ENCODE results near the gene UNCX.

UNCX gene

DNA sequence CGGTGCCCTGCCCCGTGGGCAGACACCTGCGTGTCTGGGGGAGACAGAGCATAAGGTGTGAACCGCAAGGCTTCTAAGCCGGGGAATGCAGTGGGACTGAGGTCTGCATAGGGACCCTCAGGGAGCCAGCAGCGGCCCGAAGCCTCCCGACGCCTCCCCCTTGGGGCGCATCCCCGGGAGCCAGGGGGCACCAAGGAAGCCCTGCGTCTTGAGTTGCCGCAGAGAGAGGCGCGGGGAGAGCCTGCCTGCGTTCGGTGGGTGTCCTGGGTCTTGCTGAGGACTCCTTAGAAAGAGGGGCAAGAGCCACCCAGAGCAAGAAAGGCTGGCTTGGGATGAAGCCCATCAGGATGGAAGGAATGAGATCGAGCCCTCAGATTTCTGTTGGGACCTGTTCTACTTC lies 18.2 kb upstream of the UNCX start:
- no peak for DNase-seq

DNA sequence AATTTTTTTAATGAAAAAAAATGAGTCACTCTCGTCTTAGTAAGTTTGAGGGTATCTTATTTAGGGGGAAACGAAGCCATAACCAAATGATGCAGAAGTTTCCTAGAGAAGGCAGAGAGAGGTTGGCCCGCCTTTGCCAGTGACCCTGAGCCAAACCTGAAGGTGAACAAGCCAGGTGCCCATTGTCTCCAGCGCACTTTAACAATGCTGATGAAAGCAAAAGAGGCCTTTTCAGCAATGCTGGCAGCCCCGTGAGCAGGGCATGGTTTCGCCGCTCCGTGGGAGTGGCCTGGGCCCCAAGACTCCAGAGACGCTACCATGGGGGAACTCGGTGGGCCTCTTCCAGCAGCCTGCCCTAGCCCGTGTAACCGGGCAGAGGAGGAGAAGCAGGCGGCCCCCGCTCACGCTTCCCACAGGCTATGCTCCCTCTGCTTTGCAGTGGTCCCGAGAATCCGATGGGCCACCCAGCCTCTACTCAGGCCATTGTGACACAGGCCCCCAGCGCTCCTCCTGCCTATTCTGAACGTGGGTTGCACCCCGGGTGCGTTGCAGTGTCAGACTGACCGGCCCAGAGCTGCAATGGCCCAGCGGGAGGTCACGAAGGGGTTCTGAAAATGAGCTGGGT lies 14.0 kb upstream of the UNCX start:
- no peak for DNase-seq

DNA sequence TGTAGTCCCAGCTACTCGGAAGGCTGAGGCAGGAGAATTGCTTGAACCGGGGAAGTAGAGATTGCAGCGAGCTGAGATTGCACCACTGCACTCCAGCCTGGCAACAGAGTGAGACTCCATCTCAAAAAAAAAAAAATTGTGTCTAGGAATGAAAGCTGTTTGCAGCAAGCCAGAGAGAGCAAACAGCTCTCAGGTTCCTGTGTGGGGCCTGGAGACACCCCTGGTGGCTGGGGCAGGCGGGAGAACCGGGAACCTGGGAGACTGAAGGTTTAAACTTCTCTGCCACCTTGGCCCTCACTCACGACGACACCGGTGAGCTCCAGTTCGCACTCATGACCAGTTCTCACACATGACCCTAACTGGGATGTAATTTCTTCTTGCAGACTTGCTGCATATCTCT lies 13.2 kb upstream of the UNCX start:
- no peak for DNase-seq

DNA sequence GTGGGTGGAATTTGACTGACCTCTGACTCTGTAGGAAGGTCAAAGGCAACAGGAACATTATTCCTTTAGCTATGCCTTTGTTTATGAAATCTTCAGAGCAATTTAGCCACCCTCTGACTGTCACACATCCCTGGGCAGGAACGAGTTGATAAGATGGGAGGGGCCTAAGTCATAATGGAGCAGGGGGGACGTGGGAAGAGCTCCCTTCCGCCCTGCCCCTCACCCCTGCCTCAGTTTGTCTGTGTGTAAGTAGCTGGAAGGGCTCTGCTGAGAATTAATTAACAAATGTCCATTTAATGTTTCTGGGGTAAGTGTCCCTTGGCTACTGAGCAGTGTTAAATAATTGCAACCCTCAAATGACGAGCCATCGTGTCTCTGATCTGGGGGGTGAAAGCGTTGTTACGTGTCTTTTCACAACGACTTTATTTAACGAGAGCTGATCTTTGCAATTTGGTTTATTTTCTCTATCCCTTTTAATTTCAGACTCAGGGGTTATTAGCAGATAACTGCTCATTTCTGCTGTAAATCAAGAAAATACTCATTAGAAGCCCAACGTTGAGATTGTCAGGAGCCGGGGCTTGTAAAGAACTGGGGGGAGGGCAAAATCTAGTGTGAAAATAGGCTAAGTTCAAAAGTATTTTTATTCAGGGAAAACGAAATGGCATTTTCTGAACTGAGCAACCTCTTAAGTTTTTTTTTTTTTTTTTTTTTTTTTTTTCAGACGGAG lies 12.5 kb upstream of the UNCX start:
- no peak for DNase-seq

DNA sequence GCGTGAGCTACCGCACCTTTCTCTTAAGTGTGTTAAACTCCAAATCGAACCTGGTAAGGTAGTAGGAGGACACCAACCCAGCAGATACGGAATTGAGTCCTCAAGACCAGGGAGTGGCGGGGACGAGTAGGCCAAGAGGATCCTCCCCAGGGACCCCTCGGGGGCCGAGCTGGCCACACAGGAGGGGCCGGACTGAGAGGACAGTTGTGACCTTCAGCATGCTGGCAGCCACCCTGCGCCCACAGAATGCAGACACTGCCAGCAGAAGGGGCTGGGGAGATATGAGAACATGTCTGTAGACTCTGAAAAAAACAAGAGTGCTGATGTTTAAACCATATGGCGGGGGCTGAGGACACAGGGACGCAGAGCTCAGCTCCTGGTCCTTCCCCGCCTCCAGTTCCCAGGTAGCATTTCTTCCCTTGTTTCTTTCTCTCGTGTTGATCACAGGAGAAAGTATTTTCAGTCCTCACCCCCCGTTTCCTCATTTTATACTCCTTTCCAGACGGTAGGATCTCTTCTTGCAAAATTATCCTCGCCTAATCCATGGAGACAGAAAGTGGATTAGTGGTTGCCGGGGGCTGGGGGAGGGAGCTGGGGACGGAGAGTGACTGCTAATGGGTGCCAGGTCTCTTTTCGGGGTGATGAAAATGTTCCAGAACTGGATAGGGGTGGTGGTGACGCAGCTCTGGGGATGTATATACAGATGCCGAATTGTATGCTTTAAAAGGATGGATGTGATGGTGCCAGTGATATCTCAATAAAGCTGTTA lies 11.5 kb upstream of the UNCX start:
- no peak for DNase-seq

DNA sequence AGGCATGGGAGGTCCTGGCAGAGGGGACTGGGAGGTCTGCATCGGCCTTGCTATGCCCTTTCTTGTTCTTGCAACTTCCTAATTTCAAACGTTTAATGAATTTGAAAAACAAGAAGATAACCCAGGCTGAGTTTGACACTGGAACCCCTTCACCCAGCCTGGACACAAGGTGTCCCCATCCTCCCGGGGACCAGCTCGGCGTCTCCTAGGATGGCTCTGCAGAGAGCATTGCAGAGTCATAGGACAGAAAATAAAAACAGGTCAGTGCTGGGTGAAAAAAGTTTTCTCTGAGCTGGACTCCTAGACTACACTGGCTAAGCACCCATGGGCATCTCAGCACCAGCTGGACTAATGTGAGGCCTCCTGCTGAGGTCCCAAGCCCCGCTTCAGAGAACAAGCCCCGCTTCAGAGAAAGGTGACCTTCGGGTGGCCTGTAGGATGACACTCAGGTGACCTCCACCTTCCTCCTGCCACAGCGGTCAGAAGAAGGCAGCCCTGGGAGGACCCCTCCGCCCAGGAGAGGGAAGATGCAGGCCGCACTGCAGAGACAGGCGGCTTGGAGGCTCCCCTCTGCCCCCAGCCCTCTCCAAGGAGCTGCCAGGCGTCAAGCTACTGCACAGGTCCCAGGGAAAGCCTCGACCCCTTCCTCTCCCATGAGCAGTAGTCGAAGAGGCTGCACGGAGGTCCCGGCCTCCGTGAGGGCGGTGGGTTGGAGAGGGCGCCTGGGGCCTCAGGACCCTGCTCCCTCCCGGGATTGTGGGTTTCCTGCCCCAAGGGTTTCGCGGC lies 9.3 kb upstream of the UNCX start:
- DNase-seq = no peak

DNA sequence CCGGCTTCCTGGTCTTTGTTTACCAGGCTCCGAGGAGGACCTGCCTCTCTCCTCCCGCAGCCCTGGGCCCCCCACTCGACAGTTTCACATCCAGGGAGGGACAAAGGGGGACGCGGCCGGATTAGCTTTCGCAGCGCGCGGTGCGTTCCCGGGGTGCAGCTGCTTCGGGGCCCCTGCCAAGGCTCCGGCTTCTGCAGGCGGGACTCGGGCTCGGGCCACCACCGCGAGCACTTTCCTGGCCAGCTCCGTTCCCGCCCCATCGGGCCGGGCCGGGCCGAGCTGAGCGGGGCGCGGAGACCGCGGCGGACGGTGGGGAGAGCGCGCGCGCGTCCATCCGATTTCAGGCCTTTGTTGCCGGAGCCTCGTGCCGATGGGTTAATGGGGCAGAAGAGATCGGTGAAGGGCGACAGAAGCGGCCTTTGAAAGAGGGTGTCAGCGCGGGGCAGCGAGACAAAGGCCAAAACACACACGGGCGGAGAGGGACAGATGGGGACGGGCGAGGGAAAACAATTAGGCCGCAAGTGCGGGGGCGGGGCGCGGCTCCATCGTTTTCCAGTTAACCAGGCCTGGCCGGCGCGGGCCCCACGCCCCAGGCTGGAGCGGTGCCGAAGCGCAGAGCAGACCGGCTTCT lies 8.5 kb upstream of the UNCX start:
- no peak for DNase-seq

DNA sequence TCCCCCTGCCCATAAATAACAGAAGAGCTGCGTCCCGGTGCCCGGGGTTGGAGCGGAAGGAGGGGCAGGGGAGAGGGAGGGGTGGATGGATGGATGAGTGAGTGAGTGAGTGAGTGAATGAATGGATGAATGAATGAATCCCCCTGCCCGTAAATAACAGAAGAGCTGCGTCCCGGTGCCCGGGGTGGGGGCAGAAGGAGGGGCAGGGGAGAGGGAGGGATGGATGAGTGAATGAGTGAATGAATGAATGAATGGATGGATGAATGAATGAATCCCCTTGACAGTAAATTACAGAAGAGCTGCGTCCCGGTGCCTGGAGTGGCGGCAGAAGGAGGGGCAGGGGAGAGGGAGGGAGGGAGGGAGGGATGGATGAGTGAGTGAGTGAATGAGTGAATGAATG lies 7.6 kb upstream of the UNCX start:
- DNase-seq = no peak

DNA sequence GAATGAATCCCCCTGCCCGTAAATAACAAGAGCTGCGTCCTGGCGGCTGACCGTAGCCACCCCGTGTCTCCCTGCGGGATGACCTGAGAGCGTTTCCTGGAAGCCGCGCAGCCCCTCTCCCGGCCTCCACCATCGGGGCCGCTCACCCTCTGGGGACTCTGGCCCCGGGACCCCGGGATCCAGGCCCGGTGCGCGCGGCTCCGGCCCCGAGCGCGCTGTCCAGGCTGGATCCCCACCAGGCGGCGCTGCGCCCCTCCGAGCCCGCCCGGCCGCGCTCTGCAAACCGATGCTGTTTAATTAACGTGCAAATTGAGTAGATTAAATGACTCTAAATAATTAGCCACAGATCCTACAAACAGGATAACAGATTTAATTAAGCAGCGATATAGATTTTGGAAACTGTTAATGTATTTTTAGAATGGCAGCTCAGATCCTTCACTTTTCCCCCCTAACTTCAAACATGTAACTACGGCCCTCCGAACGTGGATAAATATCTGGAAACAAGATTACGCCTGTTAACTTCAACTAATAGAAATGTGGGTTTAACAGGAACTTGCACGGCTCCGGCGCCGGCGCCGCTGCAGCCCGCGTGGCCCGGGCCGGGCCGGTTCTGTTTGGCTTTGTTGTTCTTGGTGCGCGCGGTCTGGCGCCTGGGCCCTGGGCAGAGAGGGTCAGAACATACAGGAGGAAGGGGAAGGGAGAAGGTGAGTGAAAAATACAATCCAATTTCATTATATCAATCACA lies 7.1 kb upstream of the UNCX start:
- DNase-seq = peak in 3 of 56 donors; percentile 4 to 45 (median 9)

DNA sequence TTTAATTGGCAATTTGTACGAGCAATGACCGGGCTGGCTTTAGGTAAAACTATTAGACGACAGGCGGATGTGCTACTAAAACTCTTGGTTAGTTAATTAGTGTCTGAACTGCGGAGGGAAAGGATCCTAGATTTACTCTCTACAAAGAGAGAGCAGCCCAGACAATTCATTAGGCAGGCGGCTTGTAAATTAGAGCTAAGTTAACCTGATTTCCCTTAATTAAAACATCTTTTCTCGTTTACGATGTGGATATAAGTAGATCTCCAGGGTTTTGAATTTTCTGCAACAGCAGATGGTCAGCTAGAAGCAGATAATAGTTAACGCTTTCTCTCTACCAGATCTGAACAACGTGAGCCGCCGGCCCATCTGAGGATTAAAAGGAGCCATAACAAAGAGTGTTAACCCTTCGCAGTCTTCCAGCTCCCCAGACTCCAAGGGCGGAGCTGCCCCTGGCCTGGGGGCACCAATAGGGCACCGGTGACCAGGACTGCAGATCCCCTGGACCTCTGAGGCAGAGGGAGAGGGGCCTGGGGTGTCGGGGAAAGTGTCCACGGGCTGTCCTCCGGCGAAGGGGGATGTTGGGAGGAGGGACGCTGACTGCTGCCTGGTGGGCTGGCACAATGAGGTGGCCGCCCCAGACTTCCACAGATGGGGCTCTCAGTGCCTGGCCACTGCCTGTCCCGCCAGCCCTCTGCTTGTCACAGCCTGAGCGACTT lies 6.3 kb upstream of the UNCX start:
- no peak for DNase-seq

DNA sequence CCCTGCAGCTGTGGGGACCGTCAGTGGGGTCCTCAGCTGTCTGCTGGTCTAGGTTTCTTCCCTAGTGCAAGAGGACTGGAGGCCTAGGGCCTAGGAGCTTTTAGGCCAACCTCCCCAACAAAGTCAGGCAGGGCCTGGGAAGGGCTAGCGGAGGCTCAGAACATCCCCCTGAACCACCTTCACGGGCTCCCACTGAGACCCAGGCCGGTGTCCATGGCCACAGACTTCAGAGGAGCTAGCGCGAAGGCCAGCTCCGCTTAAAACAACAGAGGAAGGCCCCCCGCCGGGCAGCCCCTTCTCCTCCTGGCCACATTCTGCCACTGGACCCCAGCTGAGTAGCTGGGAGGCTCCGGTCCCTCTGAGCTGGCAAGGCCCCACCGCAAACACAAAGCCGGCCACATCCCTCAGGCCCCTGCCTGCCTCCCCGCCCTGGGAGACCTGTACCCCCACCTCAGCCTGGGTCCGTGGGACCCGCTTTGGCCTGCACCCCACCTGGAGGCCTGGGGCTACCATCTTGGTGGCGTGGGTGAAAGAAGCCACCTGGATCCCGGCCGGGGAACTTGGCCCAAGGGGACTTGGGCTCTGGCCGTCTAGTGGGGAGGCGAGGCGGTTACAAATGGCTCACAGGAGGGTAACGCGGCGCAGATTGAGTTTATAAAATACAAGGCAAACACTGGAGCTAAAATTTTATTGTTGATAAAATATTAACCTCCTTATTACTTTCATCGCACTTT lies 5.4 kb upstream of the UNCX start:
- no peak for DNase-seq

DNA sequence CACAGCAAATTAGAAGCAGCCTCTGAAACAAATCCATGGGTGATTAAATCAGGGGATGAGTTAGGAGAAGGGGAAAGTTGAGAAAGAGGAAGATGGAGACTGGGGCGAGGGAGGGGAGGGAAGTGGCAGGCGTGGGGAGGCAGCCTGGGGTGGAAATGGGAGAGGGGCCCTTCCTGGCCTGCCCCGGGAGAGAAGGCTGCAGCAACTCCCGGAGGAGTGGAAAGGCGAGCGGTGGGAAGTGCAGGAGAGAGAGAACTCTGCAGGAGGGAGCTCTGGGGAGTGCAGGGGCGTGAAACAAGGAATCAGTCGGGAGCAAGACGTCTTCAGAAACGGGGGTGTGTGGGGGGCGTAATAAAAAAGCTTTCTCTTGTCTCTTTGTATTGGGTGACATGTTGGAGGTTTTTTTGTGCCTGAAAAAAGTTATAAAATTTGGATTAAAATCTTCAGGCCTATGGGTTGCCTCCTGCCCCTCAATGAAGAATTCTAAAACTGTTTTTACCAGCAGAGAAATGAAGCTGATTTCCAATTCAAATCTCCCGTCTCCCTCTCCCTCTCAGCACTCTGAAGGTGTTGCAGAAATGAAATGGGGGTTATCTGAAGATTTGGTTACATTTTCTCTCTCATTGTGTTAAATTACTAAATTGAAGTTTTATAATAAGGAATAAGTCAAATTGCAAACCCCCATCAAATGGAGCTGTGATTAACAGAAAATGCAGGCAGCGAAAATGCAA lies 4.7 kb upstream of the UNCX start:
- no peak for DNase-seq

DNA sequence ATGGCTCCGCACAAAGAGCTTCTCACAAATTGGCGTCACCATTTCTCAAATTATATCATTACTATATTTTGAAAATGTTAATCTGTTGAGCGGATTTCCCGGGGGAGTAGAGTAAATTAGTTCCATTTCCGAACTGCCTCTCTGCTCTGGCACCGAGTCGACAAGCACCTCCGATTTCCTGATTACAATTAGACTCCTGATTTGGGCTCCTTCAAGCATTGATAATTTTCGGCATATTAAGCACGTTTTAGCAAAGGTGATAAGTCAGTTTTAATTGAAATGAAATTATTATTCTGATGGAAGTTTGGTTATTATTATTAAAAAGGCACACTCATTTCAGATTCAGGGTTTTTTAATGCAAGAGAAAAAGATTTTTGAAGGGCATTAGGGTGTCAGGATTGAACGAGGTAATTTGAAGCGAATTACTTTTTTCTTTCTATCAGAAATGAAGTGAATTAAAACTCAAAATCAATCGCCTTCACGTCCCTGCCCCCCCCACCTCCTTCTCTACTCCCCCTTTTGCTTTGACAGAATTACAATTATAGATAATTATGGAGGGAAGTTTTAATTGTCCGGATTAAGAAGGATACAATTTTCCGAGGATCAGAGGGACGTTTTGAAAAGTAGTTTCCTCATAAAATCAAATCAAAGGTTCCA lies 4.0 kb upstream of the UNCX start:
- no peak for DNase-seq

DNA sequence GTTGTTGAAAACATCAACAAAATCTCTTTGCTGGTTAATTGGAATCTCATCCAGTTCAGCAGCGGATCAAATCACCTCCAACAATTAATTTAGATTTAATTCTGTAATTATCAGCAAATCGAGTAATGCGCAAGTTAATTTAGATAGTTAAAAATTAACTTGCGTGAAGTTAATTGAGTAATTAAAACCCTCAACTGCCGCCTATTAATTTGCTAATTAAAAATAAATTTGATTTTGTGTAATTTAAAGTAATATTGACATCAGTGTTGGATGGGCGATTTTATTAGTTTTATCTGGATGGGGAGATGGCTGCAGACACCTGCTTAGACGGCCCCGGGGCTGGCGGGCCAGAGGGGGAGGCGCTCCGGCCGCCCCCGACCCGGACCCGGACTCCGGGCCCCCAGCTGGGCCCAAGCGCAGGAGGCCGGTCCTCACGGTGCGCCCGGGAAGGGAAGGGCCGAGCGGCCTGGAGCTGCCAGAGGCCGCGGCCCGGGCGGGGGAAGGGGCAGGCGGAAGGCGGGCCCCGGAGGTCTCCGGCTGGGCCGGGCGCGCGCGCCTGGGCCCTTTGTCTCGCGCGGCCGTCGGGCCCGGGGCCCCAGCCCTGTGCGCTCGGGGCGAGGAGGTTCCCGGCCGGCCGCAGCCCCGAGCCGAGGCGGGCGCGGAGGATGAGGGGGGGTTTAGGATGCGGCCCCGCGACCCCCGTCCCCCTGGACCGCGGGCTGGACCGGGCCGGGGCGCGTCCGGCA lies 3.3 kb upstream of the UNCX start:
- DNase-seq = no peak

DNA sequence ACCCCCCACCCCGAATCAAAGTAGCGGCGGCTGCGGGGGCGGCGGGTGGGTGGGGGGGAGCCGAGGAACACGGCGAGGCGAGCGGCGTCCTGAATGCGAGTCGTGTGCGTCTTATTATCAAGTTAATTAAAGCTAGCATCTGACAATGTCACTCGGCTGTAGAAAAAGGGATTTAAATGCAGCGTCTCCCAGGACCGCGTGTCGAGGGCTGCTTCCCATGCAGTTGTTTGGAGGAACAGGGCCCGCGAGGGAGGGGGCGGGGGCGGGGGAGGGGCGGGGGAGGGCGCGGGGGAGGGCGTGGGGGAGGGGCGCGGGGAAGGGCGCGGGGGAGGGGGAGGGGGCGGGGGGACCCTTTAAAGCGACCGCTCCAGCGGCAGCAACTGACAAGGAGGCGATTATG lies 2.7 kb upstream of the UNCX start:
- no peak for DNase-seq

DNA sequence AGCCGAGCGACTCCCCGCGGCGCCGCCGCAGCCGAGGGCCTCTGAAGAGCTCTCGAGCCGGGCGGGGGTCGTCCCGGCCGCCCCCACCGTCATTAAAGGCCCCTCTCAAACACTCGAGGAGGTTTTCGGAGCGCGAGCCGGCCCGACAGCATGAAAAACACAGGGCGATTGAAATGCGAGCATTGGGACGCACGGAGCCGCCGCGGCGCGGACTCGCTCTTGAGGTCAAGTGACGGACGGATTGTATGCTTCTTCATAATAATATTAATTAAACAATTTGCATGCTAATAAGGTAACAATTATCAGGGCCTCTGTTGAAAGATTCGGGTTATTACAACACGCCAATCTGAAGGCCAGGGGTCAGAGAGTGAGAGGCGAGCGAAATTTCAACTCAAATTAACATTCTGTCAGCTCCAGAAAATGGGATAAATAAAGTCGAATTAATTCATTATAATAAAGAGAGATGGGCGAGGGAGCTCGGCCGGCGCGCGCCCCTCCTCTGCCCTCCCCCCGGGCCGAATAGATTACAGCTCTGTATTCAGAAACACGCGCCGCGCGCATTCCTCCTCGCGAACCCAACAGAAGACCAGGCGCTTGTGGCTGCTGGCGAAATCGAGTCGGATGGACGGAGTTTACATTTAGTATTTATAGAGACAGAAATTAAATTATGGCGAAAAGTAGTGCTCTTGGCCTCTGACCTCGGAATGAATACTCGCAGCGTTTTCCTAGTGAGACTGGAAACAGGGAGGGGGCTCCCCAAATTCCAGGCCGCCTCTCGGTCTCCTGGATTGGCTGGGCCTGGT lies 2.1 kb upstream of the UNCX start:
- no peak for DNase-seq

Measured in amygdala (tissue), 56 donors.